ENCODE measurements around the gene HAPLN3. TPM values are rescaled to one million over a fixed set of nuclear protein-coding genes. Genes with fewer than 3 reads are reported as not detected.
"Not testable (repeated sequence)": the region's sequence is repeated elsewhere in the genome, so short reads cannot be mapped to it uniquely, and the experiment has no call there.

The HAPLN3 gene, protein sequence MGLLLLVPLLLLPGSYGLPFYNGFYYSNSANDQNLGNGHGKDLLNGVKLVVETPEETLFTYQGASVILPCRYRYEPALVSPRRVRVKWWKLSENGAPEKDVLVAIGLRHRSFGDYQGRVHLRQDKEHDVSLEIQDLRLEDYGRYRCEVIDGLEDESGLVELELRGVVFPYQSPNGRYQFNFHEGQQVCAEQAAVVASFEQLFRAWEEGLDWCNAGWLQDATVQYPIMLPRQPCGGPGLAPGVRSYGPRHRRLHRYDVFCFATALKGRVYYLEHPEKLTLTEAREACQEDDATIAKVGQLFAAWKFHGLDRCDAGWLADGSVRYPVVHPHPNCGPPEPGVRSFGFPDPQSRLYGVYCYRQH
- 1.2 TPM for polyA plus RNA-seq

DNA sequence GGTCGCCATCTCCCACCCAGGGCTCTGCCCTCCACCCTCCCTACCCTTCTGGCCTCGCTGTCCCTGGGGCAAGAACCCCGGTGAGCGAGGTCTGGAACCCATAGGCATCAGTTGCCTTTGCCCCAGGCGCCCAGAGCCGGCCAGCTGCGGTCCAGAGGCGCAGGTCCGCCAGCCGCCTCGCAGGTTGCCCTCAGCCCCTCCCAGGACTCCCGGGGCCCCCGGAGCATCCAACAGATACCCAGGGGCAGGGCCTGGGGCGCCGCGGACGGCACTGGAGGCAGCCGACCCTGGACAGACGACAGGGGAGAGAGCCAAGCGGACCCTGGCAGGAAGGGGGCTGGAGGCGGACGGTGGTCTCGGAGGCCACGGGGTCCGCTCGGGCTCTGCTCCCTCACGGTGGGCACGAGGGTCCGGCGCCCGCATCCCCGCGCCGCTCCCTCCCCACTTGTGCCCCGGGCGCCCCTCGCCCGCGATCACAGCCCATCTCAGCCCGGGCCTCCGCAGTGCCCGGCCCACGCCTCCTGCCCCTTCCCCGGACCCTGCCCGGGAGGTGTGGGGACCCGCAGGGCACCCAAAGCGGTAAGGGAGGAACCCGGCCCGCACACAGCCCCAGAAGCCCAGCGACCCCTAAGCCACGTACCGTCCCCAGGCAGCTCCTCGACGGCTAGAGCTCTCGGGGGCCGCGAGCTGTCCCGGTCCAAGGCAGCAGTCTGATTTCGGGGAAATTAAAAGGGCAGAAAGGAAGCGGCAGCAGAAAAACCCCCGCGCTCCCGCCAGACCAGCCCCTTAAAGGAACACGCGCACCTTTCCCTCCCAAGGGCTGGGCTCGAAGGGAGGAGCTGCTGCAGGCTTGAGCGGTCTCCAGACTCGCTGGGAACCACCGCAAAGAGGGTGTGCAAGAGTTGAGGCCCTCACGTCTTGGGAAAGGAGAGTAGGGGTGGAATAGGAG lies at the start of gene HAPLN3:
HAPLN3 (minus strand) TSS at position 726 of the 949 bp plus-strand sequence. CDS start 8,246 bp downstream, outside the sequence.
- H3K27ac Mint-ChIP-seq: no peak within 1 kb of the TSS
- peaks cover 3 to 10% (median 6%) of the 10 kb centered on the region in 3 donors for H3K4me1 Mint-ChIP-seq
- no peaks in the 10 kb centered on the region for H3K9me3 Mint-ChIP-seq
- H3K4me3 Mint-ChIP-seq: peak within 1 kb of the TSS; percentile 61 to 92 (median 86)
- H3K36me3 Mint-ChIP-seq: no peaks in the 10 kb centered on the region
- H3K27me3 Mint-ChIP-seq: peaks cover 13% of the 10 kb centered on the region

DNA sequence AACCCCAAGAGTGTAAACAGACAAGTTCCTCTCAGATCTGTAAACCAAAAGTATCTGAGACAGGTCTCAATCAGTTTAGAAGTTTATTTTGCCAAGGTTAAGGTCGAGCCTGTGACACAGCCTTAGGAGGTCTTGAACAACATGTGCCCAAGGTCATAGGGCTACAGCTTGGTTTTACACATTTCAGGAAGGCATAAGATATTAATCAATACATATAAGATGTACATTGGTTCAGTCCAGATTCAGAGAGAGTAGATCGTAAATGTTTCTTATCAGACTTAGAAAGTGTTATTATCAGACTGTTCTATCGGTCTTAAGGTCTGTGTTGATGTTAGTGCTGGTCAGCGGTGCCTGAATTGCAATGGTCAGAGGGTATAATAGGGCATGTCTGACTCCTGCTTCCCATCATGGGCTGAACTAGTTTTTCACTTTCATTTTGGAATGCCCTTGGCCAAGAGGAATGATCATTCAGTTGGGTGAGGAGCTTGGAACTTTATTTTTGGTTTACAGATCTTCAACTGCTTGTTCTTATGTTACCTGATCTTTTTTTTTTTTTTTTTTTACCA lies 44.8 kb upstream of the HAPLN3 start:
- peak overlapping the region in 1 of 4 donors; percentile 6 for H3K4me3 Mint-ChIP-seq
- no peak overlapping the region for H3K27ac Mint-ChIP-seq
- peaks cover 5% of the 10 kb centered on the region for H3K27me3 Mint-ChIP-seq
- H3K4me1 Mint-ChIP-seq: peaks cover 0 to 3% (median 0%) of the 10 kb centered on the region in 3 donors
- peaks cover 0 to under 1% (median 0%) of the 10 kb centered on the region in 3 donors for H3K9me3 Mint-ChIP-seq
- H3K36me3 Mint-ChIP-seq: no peaks in the 10 kb centered on the region

DNA sequence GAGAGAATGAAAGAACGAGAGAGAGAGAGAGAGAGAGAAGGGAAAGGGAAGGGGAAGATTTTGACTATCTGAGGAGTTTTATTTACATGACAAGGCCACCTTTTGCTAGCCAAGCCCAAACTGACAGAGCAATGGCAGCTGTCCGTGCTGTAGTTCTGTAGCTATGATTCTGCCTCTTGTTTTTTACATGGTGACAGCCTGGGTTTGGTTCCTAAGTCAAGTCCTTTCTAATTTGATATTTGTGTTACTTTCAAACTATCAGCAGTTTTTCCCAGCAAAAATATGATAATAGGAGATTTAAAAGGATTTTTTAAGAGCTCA lies 44.1 kb upstream of the HAPLN3 start:
- Mint-ChIP-seq H3K27ac (no peak overlapping the region), H3K4me3 (no peak overlapping the region), H3K4me1 (peaks cover 0 to 3% (median 0%) of the 10 kb centered on the region in 3 donors)

DNA sequence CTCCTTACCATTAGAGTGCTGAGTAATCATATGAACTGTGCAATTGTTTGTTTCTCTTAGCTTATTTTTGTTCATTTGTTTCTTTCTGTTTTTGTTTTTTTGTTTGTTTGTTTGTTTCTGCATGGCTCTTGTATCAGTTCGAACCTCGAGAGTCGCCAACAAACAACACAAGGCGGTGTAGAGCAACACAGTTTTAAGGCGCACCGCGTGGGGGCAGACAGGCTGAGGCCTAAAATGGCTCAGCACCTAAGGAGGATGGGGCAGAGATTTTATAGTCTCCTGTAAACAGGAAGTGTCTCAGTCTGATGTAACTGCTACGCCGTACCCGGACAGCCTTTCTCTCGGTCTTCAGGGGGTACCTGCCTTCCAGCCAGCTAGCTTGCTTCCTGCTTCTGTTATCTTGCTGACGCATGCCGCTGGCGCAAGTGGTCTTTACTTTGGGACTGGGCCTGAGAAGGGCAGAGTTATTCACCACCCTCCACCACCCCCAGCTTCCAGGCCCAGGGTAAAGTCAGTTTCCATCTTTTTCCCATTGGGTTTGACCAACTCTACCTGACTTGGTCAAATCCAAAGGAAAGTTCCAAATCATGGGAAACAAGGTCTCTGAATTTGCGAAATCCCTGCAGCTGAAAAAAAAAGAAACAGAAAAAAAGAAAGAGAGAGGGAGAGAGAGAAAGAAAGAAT lies 43.6 kb upstream of the HAPLN3 start:
- Mint-ChIP-seq H3K4me1 (peaks cover 0 to 3% (median 0%) of the 10 kb centered on the region in 3 donors), H3K36me3 (no peaks in the 10 kb centered on the region), H3K27me3 (peaks cover 5% of the 10 kb centered on the region), H3K27ac (no peak overlapping the region), H3K9me3 (peaks cover 0 to 1% (median 0%) of the 10 kb centered on the region in 3 donors), H3K4me3 (no peak overlapping the region)

More for the DNA sequence above, 44.1 kb upstream of the HAPLN3 start:
- H3K27me3 Mint-ChIP-seq: peaks cover 5% of the 10 kb centered on the region
- H3K36me3 Mint-ChIP-seq: no peaks in the 10 kb centered on the region
- H3K9me3 Mint-ChIP-seq: peaks cover 0 to 1% (median 0%) of the 10 kb centered on the region in 3 donors

DNA sequence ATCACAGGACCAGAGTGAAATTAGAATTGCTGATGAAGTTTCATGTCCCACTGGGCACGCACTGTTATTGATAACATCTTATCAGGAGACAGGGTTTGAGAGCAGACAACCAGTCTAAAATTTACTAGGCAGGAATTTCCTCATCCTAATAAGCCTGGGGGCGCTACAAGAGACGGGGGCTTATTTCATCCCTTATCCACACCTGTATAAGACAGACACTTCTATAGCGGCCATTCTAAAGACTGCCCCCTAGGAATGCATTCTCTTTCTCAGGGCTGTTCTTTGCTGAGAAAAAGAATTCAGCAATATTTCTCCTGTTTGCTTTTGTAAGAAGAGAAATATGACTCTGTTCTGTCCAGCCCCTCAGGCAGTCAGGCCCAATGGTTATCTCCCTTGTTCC lies 39.1 kb upstream of the HAPLN3 start:
- not testable (repeated sequence) for H3K27ac Mint-ChIP-seq, H3K9me3 Mint-ChIP-seq, H3K4me3 Mint-ChIP-seq, H3K4me1 Mint-ChIP-seq, H3K36me3 Mint-ChIP-seq
- peaks cover 24% of the 10 kb centered on the region for H3K27me3 Mint-ChIP-seq

DNA sequence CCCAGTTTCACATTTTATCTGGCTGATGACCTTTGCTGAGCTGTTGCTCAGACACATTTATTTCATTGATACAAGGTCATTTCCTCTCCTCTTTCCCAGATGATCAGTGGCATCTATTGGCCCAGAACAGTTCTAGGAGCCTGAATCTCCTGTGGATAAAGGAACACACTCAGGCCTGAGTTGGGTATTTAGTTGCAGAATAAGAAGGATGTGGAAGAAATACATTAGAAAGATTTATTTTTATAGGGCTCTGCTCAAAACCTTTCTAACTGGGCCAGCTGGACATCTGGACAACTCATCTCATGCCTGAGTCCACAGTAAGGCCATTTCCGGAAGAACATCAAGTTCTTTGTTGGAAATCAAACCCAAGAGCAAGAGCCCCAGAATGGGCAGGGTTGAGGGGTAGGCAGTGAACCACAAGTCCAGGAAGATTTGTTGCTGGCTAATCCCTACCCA lies 37.6 kb upstream of the HAPLN3 start:
- no peak overlapping the region for H3K27ac Mint-ChIP-seq
- H3K36me3 Mint-ChIP-seq: no peaks in the 10 kb centered on the region
- H3K4me3 Mint-ChIP-seq: no peak overlapping the region
- peaks cover 24% of the 10 kb centered on the region for H3K27me3 Mint-ChIP-seq
- peaks cover 1 to 7% (median 3%) of the 10 kb centered on the region in 3 donors for H3K9me3 Mint-ChIP-seq
- peaks cover 0 to 2% (median 0%) of the 10 kb centered on the region in 3 donors for H3K4me1 Mint-ChIP-seq

DNA sequence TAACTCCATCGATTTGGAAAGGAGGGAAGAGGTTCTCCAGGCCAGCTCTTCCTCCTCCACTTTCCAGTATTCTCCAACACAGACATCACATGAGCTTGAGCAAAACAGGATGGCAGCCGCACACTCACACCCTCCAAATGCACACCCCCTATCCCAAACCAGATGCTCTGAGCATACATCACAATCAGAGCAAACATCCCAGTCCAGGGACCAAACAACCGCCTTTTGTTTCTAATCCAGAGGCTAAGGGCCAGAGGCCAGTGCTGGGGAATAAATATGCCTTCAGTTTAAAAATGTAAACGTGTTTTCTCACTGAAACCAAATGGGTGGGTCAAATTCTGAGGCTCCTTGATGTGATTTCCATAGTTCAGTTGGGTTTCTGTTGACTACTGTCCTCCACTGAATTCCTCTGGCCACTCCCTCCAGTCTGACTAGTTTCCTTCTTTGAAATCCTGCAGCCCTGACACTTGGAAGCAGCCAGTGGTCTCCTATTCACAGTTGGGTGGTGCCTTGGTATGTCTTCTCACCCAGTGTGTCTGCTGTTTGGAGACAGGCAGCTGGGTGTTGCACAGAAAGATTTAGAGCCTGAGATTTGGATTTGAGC lies 37.0 kb upstream of the HAPLN3 start:
- no peak overlapping the region for H3K4me3 Mint-ChIP-seq
- H3K36me3 Mint-ChIP-seq: no peaks in the 10 kb centered on the region
- no peak overlapping the region for H3K27ac Mint-ChIP-seq
- H3K27me3 Mint-ChIP-seq: peaks cover 24% of the 10 kb centered on the region
- H3K9me3 Mint-ChIP-seq: peaks cover 1 to 7% (median 3%) of the 10 kb centered on the region in 3 donors
- peaks cover 0 to 2% (median 0%) of the 10 kb centered on the region in 3 donors for H3K4me1 Mint-ChIP-seq

DNA sequence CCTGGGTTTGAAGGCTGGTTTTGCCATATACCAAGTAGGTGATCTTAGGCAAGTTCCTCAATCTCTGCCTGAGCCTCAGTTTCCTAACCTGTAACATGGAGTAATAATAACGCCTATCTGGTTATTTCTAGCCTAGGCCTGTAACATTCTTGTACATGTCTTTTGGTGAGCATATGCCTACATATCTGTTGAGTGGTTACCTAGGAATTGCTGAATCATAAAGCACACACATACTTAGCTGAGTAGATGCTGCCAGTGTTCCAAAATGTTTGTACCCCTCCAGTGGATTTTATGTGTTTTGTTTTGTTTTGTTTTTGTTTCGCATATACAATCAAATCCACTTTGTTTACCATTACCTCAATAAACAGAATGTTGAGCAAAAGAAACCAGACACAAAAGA lies 35.2 kb upstream of the HAPLN3 start:
- Mint-ChIP-seq H3K36me3 (no peaks in the 10 kb centered on the region), H3K27me3 (peaks cover 20% of the 10 kb centered on the region), H3K9me3 (peaks cover 1 to 7% (median 3%) of the 10 kb centered on the region in 3 donors), H3K4me1 (peaks cover 0 to 2% (median 0%) of the 10 kb centered on the region in 3 donors), H3K27ac (peak overlapping the region in 1 of 3 donors; percentile 52), H3K4me3 (no peak overlapping the region)

DNA sequence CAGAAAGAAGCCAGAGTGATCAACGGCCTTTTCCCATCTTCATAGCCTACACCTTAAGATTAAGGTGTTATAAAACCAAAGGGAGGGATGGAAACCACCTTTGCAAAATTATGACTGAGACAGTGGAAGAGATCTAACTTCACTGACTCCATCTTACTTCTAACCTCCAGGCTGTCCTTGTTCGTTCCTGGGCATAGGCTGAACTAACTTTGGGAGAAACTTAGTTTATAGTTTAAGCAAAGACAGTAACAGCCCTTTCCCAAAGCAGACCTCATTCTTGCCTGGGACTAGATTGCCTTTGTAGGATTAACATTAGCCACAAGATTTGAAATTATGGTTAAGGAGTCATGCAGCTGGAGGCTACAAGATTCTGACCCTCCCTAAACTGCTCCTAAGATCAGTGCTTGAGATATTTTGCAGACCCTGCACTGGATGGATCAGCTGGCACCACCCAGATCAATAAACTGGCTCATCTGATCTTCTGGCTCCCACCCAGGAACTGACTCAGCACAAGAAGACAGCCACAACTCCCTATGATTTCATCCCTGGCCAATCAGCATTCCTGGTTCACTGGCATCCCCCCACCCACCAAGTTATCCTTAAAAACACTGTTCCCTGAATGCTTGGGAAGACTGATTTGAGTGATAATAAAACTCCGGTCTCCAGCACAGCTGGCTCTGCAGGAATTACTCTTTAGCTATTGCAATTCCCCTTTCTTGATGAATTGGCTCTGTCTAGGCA lies 34.2 kb upstream of the HAPLN3 start:
- H3K9me3 Mint-ChIP-seq, H3K4me1 Mint-ChIP-seq, H3K4me3 Mint-ChIP-seq, H3K36me3 Mint-ChIP-seq, H3K27ac Mint-ChIP-seq: not testable (repeated sequence)
- H3K27me3 Mint-ChIP-seq: peaks cover 20% of the 10 kb centered on the region

DNA sequence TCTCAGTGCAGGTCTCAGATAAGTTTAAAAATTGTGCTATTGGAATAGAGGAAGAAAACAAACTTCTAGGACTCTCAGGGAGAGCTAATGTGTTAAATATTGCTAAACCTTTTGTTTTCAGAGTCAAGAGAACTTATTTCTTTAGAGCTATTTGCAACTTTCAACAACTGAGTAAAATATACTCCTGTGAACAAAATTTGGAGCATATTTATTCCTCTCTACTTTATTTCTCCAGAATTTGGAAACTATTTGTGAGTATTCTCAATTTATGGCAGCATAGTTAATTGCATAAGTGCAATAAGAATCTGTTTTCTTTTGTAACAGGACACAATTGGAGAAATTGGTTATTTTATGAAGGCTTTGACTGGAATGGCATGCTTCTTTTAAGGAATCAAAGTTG lies 32.8 kb upstream of the HAPLN3 start:
- H3K9me3 Mint-ChIP-seq, H3K4me1 Mint-ChIP-seq, H3K27ac Mint-ChIP-seq, H3K36me3 Mint-ChIP-seq, H3K4me3 Mint-ChIP-seq: not testable (repeated sequence)
- peaks cover 17% of the 10 kb centered on the region for H3K27me3 Mint-ChIP-seq

DNA sequence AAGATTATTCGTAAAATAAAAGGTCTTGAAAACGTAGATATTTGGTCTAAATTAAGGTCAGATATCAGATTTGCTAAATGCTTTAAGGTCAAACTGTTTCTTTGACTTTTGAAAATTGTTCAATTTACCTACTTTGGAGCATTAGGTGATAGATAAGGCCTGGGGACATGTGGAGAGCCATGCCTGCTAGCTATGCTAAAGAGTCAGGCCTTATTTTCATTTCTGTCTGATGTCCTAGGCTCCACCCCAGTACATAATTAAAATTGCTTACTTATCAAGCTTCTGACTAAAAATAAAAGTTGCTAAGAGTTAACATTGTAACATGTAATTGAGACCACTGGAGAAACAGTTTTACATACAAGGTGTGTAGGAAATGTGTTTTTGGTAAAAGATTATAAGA lies 30.3 kb upstream of the HAPLN3 start:
- H3K27me3 Mint-ChIP-seq, H3K27ac Mint-ChIP-seq, H3K4me3 Mint-ChIP-seq, H3K4me1 Mint-ChIP-seq, H3K9me3 Mint-ChIP-seq, H3K36me3 Mint-ChIP-seq: not testable (repeated sequence)

DNA sequence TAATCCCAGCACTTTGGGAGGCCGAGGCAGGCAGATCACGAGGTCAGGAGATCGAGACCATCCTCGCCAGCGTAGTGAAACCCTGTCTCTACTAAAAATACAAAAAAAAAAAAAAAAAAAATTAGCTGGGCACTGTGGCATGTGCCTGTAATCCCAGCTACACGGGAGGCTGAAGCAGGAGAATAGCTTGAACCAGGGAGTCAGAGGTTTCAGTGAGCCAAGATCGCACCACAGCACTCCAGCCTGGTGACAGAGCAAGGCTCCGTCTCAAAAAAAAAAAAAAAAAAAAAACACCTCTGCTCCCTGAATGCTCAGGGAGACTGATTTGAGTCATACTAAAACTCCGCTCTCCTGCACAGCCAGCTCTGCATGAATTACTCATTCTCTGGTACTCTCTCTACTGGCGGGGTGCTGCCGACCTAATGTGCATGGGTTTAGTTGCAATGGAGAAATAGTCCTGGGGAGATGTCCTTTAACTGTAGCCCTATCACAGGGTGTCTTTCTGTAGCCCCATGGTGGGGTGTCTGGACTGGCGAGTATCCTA lies 25.6 kb upstream of the HAPLN3 start:
- H3K4me1 Mint-ChIP-seq, H3K27ac Mint-ChIP-seq, H3K36me3 Mint-ChIP-seq, H3K9me3 Mint-ChIP-seq: not testable (repeated sequence)
- peak overlapping the region in 1 of 4 donors; percentile 46 for H3K4me3 Mint-ChIP-seq
- peaks cover 30% of the 10 kb centered on the region for H3K27me3 Mint-ChIP-seq

DNA sequence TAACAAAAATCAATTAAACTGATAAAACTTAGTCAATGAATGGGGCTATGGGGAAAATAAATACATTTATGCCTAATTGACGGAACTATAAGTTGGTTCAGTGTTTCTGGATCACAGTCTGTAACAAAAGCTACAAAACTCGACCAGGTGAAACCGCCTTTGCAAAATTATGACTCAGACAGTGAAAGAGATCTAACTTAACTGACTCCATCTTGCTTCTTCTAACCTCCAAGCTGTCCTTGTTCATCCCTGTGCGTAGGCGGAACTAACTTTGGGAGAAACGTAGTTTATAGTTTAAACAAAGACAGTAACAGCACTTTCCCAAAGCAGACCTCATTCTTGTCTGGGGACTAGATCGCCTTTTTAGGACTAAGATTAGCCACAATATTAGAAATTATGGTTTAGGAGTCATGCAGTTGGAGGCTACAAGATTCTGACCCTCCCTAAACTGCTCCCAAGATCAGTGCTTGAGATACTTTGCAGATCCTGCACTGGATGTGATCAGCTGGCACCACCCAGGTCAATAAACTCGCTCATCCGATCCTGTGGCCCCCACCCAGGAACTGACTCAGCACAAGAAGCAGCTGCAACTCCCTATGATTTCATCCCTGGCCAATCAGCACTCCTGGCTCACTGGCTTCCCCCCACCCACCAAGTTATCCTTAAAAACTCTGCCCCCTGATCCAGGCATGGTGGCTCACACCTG lies 25.0 kb upstream of the HAPLN3 start:
- Mint-ChIP-seq H3K4me3 (peak overlapping the region in 1 of 4 donors; percentile 46), H3K4me1 (peaks cover 0 to 5% (median 5%) of the 10 kb centered on the region in 3 donors), H3K27me3 (peaks cover 32% of the 10 kb centered on the region), H3K9me3 (peaks cover 0 to 2% (median 0%) of the 10 kb centered on the region in 3 donors), H3K36me3 (peaks cover 3% of the 10 kb centered on the region), H3K27ac (no peak overlapping the region)
